Testis (tissue), 2 donors: Measurements from ENCODE around the gene PRKAB2.

Experiments
- POLR2A ChIP-seq: fragments of 450-650 bp; IDR thresholded peaks from one replicate; pipeline ENCODE4 v1.6.1; 2017; ENCODE audit warnings: antibody characterized with exemption, mild to moderate bottlenecking, moderate library complexity
- TF ChIP-seq, protein P1 (sequence below), 3 experiments: fragments of 450-650 bp in 2 of 3; fragments of 200-600 bp in 1 of 3; sonication (generic) in 1 of 3; IDR thresholded peaks; one replicate each; pipeline ENCODE4 v1.5.1; 2016 to 2019; ENCODE audit warnings: antibody characterized with exemption in 3 of 3, mild to moderate bottlenecking in 2 of 3, moderate library complexity in 1 of 3

DNA sequence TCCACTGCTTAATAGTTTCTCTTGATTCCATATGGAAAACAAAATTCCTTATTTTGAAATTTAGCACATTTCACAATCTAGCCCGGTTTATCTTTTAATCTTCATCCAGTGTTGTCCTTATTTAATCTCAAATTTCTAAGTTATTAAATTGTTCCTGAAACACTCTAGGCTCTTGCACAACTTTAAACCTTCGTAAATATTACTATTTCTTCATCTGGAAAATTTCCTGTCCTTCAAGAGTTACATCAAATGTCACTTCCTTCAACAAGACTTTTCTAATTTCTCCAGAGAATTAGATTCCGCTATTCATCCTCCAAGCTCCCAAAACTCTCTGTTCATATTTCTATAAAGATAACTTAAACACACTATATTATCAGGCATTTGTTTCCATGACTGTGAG, 46.3 kb upstream of the PRKAB2 start:
- TF ChIP-seq, protein P1, sequence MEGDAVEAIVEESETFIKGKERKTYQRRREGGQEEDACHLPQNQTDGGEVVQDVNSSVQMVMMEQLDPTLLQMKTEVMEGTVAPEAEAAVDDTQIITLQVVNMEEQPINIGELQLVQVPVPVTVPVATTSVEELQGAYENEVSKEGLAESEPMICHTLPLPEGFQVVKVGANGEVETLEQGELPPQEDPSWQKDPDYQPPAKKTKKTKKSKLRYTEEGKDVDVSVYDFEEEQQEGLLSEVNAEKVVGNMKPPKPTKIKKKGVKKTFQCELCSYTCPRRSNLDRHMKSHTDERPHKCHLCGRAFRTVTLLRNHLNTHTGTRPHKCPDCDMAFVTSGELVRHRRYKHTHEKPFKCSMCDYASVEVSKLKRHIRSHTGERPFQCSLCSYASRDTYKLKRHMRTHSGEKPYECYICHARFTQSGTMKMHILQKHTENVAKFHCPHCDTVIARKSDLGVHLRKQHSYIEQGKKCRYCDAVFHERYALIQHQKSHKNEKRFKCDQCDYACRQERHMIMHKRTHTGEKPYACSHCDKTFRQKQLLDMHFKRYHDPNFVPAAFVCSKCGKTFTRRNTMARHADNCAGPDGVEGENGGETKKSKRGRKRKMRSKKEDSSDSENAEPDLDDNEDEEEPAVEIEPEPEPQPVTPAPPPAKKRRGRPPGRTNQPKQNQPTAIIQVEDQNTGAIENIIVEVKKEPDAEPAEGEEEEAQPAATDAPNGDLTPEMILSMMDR (IDR thresholded peaks at IDR 0.05), result no peak
- TF ChIP-seq POLR2A, result no peak
